ENCODE data around the gene MME.
"Not testable (repeated sequence)": the region's sequence is repeated elsewhere in the genome, so short reads cannot be mapped to it uniquely, and the experiment has no call there.

Gene MME

DNA sequence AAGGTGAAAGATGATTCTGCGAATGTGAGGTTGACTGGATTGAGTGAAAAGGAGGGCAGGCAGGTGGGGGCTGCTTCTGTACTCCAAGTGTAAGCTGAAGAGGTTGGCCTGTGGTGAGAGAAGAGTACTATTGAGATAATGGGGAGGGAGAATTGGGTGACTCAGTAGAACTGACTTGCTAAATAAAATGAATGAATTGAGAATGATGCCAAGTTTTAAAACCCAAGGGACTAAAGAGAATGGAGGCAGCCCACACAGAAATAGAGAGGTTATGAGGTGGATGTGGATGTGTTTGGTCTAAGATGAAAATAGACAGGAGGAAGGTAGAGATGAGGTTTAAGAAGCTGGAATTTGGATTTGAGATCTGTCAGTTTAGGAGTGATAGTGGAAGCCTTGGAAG, 5.9 kb downstream of the MME start:
- DNase-seq = peak; percentile 50

DNA sequence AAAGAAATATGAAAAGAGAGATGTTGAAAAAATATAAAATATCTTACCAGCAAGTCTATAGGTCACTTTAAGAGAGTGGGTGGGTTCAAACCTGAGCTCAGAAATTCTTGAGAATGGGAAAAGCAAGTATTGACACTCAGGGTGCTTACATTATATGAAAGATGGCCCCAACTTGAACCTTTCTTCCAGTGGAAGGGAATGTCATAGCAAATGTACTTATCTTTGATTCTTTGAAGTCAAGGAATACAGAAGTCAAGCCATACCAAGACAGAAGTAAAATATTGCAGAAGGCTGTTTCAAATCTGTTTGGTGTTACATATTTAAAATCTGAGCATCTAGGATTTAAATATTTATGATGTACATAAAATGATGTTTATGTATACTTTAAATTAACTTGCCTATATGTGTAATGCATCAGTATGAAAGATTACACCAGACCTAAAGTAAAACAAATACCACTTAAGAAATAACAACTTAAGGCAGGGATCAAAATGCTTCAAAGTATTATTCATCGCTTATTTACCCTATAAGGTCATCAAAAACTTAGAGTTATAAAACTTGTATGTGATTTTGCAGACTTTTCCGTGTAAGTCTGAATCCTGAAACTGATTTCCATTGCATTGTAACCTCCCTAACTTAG, 8.7 kb downstream of the MME start:
- peak; percentile 52 for DNase-seq

DNA sequence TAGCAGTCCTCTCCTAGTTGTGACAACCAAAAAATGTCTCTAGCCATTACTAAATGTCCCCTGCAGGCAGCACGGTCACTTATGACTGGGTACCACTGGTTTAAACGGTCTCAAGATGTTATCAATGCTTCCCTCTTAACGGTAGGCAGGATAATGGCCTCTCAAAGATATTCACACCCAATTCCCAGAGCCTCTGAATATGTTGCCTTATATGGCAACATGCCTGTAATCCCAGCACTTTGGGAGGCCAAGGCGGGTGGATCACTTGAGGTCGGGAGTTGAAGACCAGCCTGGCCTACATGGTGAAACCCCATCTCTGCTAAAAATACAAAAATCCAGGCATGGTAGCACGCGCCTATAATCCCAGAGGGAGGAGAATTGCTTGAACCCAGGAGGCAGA, 9.4 kb downstream of the MME start:
- no peak for DNase-seq

DNA sequence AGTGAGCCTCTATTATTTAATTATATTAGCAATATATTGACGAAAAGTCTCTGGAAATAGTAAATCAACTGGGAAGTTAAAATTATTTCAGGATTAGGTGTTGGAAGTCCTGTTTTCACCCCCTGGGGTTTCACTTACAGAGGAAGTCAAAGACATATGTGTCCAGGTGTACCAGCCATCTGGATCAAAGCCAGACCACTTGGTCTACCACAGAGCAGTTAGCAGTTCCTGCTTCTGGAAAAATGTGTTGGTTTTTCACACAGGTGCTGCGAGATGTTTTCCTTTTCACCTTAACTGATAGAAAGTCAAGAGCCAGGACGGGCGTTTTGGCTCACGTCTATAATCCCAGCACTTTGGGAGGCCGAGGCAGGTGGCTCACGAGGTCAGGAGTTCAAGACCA, 13.1 kb downstream of the MME start:
- no peak for DNase-seq

DNA sequence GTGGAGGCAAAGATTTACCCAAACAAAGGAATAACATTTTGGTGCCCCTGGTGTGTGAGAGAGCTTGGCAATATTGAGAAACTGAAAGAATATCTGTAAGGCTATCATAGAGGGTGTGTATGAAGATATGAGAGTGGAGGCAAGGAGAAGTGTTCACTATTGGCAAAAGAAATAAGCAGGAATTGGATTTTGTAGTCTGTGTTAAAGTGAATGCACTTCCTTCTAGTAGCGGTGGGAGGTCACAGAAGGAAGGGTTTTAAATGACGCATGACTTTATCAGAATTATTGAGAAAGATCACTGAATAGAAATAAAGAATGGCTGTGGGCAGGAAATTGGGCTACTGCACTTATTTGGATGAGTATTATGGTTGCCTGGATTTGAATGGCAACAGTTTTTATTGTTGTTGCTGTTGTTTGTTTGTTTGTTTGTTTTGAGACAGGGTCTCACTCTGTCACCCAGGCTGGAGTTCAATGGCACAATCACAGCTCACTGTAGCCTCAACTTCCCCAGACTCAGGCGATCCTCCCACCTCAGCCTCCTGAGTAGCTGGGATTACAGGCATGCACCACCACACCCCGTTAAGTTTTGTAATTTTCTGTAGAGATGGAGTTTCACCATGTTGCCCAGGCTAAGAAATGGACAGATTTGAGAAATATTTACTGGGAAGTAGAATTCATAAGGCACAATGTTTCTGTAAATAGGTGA, 16.3 kb downstream of the MME start:
- DNase-seq = no peak

DNA sequence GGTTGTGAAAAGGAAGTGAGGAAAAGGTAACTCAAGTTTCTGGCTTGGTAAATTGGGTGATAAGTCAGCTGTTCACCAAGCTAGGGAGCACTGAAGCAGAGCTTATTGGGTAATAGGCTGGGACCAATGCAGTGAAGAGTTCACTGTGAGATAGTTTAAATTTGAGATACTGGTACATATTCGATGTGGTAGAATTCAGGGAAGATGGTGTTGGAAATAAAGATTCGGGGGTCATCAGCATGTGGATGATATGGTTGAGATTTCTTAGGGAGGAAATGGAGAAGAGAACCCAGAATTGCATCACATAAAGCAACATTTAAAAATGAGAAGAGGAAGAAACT, 16.9 kb downstream of the MME start:
- DNase-seq = no peak

DNA sequence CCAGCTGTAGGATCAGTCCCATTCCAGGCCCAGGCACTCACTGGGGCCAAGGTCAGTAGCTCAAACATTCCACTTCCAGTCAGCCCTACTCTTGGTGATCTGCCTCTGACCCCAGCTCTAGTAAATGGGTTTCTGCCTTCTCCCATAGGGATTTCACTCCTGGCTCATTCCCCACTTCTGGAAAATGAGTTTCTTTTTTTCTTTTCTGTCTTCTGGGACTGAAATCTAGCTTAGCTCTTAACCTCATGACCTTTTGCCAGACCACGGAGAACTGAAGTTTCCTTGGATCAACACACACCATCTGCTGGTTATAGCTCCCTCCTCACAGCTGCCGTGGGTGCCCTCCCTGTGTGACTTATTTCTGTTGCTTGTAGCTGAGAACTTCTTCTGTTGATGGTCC, 21.3 kb downstream of the MME start:
- DNase-seq = peak; percentile 64

DNA sequence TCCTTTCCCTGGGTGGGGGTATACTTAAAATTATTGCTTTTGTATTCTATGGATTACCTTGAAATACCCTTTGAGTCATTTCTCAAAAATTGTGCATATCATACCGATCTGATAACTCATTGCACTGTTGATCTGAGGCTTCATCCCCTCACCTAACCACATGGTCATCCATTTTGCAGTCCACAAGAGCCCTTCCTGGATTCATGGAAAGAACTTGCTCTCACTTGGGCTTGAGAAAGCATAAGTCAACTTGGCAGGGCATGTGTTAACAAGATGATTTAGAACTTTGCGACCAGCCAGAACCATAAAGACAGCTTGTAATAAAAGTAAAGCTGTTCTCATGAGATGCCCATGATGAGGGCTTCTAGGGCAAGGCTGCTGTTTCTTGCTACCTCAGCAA, 22.2 kb downstream of the MME start:
- peak; percentile 89 for DNase-seq

DNA sequence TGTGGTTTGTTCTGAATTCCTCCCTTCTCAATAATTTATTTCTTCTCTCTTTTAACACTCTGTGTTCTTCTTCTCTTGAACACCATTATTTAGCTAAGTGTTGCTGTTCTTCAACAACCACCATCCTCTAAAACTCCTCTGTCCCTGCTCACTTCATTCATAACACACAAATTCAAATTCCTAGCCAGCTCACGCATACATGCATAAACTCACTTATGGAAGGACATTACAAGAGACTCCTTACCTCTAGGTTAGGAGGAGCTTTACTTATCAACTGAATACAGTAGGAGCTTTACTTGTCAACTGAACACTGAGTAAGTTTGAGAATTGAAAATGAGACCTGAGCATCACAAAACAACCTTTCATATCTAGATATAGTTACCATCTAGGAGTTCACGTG, 23.6 kb downstream of the MME start:
- DNase-seq = no peak

DNA sequence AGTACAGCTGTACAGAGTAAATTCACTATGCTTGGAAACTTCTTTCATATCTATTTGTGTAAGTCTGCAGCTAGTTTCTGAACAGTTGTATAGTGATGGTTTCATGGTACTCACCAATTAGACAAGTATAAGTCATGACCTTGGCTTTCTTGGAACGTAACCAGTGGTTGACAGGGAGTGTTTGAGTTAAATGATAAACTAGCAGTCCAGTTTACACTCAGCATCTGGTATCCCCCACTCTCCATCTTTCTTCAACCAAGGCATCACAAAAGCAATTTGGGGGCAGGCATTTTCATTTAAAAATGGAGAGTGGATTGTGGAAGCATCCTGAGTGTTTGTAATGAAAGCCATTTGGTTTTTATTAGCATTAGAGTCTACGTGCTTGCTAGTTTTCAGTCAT, 26.0 kb downstream of the MME start:
- peak; percentile 43 for DNase-seq

DNA sequence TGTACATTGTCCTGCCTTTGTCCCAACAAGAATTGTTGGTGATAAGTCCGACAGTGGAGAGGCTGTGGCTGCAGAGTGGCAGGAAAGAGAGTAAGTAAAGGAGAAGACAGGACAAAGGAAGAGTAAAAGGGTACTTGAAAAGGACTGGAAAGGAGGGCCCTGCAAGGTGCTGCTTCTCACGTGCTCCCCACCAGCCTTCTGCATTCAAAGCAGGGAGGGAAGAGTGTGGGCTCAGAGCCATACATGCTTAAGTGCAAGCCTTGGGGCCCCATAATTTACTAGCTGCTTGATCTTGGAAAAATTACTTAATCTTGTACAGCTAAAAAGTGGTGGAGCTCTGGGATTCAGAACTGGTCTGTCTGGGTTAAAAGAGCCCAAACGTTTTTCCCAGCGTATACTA, 29.9 kb downstream of the MME start:
- DNase-seq = no peak

DNA sequence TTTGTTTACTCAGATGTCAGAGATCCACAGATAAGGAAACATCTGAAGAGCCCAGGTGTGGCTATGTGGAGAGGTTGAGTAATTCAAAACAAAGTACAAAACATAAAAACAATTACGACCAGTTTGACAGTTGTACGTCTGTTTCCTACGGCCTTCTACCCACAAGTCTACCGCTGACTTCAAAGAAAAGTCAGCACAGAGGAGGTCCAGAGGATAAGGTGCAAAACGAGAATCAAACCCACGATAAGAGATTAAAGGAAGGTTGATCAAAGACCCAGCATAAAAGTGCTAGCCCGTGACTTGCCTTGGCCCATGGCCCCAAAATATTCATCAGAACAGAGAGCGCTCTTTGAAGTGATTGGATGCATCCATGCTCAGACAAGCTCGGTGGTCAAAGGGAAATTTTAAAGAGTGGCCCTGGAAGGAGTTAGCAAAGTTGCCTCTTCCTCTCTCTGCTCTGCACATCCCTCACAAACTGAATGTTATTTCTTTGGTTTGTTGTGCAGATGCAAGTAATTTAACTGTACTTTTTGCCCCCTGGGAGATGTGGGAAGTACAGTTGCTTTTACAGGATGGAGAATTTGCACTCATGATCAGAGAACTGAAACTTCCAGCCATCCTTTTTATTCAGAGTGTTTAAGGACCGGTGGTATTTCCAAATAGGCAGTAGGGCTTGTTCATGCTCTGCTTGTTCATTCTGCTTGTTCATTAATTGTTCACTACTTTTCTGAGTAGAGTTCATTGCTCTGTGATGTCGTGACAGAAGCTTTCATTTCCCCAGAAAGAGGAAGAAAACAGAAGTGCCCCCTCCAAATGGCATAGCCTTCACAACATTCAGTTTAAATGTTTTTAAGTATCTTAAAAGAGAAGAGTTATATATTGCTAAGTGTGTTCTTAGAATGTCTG, 31.1 kb downstream of the MME start:
- DNase-seq = no peak

DNA sequence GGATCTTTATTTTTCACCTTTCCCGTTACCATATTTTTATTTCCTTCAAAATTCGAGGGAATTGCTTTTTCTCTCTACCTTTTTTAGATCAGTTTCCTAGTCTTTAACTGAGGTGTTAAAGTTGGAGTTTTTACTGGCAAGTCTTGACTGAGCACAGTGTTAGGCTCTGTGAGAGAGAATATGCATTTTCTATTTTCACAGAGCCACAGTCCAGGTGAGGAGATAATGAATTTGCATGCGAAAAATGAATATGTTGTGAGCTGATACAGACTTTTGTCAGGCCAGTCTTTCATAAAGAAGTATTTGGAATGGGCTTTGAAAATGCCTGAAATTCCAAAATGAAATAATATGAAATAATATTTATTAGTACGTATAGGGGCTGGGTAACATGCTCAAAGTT, 31.9 kb downstream of the MME start:
- no peak for DNase-seq

DNA sequence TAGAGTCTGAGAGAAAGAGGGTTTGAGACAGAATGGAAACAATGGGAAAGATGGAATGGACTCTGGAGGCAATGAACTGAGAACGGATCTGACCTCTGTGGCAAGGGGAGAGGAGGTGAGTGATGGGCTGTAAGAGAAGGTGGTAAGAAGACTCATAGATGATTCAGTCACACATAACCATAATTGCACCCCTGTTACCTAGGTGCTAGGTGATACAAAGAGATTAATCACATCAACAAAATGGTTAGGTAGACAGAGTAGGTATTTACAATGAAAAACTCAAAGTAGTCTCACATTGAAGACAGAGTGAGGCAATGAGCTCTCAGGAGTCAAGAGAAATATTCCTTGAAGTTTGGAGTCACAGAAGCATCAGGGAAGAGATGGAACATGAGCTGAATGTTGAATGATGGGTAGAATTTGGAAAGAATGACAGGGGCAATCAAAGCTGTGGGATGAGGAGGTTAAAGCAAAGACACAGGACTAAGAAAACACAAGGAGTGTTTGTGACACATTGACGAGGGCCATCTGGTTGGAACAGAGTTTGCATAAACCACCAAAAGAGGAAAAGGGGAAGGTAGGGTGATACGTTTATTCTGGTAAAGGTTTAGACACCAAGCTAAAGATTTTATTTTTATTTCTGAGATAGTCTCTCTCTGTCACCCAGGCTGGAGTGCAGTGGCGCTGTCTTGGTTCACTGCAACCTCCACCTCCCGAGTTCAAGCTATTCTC, 32.7 kb downstream of the MME start:
- DNase-seq = no peak

DNA sequence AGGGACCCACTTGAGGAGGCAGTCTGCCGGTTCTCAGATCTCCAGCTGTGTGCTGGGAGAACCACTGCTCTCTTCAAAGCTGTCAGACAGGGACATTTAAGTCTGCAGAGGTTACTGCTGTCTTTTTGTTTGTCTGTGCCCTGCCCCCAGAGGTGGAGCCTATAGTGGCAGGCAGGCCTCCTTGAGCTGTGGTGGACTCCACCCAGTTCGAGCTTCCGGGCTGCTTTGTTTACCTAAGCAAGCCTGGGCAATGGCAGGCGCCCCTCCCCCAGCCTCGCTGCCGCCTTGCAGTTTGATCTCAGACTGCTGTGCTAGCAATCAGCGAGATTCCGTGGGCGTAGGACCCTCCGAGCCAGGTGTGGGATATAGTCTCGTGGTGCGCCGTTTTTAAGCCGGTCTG, 44.6 kb downstream of the MME start:
- not testable (repeated sequence) for DNase-seq

DNA sequence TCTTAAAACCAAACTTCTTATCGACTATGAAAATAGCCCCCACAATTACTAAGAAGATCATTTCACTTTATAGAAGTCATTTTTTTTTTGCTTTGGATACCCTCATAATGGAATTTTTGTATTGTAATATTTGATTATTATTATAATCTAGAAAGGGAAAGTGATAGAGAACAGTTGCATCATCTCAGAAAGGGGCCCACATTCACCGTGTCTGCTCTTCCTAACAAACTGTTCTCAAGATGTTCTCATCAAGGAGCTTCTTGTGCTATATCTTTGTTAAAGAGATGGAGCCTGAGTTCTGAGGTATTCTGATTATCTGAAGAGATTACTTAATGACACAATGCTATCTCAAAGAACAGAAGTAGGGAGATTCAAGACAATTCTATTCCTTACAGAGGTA, 49.3 kb downstream of the MME start:
- no peak for DNase-seq

DNA sequence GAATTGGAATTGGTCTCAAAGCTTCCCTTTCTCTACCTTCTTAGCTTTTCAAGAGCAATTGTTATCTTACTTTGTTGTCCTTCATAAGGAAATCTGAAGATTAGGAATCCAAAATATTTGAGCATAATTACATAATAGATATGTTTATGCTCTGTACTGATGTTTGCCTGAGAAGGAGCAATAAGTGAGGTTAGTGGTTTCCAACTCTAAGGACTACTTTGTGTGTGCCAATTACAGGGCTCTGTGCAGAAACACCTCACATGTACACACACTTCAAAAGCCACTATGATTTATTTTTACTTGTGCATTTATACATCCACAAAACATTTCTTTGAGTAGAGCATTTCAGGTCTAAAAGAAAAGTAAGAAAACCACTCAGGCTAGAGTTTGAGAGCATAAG, 49.9 kb downstream of the MME start:
- DNase-seq = no peak

DNA sequence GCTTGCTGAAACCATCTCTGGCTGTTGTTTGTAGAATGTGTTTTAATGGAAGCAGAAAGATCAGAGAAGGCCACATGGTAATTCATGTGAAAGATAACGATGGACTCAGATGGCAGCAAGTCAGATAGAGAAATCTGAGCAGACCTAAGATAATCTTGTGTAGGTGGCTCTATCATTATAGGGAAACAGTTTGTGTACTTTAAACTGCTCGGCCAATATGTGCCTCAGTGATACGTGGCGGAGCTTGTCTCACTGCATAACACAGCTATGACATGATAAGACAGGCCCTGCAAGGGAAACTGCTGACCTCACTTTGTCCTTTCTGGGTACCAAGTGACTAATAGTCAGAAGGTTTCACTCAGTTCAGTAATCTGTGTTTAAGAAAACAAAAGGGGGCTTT, 51.0 kb downstream of the MME start:
- peak; percentile 41 for DNase-seq

DNA sequence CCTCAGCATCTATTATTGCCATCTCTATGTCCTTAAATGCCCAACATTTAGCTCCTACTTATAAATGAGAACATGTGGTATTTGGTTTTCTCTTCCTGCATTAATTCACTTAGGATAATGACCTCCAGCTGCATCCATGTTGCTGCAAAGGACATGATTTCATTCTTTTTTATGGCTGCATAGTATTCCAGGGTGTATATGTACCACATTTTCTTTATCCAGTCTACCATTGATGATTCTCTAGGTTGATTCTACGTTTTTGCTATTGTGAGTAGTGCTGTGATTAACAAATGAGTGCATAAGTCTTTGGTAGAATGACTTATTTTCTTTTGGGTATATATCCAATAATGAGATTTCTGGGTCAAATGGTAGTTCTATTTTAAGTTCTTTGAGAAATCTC, 54.2 kb downstream of the MME start:
- DNase-seq = not testable (repeated sequence)

DNA sequence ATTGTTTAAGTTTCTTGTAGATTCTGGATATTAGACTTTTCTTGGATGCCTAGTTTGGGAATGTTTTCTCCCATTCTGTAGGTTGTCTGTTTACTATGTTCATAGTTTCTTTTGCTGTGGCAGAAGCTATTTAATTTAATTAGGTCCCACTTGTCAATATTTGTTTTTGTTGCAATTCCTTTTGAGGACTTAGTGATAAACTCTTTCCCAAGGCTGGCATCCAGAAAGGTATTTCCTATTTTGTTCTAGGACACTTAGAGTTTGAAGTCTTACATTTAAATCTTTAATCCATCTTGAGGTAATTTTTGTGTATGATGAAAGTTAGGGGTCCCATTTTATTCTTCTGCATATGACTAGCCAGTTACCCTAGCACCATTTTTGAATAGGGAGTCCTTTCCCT, 54.9 kb downstream of the MME start:
- no peak for DNase-seq

DNA sequence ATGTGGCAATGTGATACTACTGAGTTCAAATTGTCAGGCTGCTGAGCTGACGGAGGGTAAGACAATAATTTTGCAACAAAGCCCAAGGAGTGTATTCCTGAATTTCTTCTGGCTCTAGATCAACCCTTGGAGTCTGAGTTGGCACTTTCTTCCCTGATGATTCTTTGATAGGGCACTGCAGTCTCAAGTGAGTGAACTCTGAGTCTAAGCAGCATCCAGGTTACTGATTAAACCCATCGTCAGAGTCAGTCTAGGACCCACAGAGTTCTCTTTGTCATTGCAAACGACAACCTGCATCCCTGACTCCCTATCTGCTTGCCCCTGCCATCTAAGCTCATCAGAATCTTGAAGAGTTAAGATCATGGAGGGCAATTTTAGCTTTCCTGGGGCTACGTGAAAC, 58.6 kb downstream of the MME start:
- DNase-seq = no peak

DNA sequence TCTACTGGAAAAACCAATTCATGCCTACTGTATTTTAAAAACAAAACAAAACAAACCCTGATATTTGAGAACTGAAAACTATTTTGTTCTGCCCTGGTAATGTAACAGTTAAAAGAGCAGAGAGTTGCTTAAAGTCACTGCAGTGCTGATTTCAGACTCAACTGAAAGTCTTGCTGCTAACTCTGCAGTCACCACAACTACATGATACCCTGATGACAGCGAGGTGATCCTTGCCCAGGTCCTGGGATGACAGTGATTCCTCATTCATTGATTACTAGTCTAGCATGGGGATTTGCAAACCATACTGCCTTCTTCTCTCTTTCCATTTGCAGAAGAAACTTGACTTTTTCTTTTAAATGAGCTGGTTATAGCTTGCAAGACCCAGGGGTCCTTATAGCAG, 67.5 kb downstream of the MME start:
- DNase-seq = no peak

DNA sequence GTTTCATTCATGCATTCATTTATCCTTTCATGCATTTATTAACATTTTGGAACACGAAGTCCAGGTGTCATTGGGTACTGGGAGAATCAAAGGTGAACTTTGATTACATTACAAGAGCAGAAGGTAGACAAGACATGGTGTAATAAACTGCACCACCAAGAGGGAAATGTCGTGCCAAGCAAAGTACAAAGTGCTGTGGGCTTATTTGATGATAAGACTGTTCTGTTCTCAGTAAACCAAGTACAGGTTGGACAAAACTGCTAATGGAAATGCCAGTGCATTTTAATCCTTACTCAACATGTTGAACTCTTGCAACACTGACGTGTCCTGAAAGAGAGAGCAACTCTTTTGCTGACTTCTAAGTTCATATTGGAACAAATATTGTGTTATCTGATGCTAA, 69.4 kb downstream of the MME start:
- DNase-seq = no peak

Measured in fibroblast of skin of right quadriceps (primary cell).